ENCODE results near the gene RPL38. TPM values are rescaled to one million over a fixed set of nuclear protein-coding genes. Genes with fewer than 3 reads are reported as not detected.

Gene RPL38
- total RNA-seq, 3 donors from 2014 or later = 617 to 705 (median 692) TPM

- no peaks in the 10 kb centered on the region for H3K9me3 ChIP-seq
- intact Hi-C loops (cut with DNase I, micrococcal nuclease) = no loop called here
- no peak overlapping the region for H3K4me3 ChIP-seq
- ATAC-seq = no peak
- no peak for TF ChIP-seq CTCF (IDR thresholded peaks at IDR 0.05)
- no peak for DNase-seq
- no peaks in the 10 kb centered on the region for H3K36me3 ChIP-seq (ENCODE audit: low read depth)
- no peaks in the 10 kb centered on the region for H3K4me1 ChIP-seq (ENCODE audit: low read depth)
Observed at GRCh38 chr17:74164446-74165045, 38.9 kb upstream of the RPL38 start.

DNA sequence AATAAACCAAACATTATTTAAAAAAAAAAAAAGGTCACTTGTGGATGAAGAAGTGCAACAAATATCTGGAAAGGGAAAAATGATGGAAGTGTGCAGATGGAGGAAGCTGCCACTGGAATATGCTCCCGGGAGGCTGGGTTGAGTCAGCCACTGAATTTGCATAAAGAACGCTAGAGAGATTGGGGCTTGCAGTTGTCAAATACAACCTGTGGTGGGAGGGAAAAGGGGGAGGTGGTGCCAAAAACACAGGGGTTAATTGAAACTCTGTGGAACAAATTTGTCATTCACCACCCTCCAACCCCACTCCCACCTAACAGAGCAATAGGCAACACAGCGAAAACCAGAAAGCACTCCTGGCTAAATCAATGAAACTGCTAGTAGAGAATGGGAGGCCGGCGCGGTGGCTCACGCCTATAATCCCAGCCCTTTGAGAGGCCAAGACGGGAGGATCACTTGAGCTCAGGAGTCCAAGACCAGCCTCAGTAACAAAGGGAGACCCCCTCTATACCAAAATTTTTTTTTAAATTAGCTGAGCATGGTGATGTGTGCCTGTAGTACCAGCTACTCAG, 37.6 kb upstream of the RPL38 start:
- no peaks in the 10 kb centered on the region for H3K4me1 ChIP-seq (ENCODE audit: low read depth)
- no peaks in the 10 kb centered on the region for H3K36me3 ChIP-seq (ENCODE audit: low read depth)
- ATAC-seq = no peak
- TF ChIP-seq CTCF (IDR thresholded peaks at IDR 0.05) = no peak
- H3K4me3 ChIP-seq = no peak overlapping the region
- no peaks in the 10 kb centered on the region for H3K9me3 ChIP-seq
- no peak for DNase-seq
- intact Hi-C loops (cut with DNase I, micrococcal nuclease) = no loop called here

GRCh38 chr17:74170924-74171323, 32.6 kb upstream of the RPL38 start:
- no peaks in the 10 kb centered on the region for H3K36me3 ChIP-seq (ENCODE audit: low read depth)
- no peak for TF ChIP-seq CTCF (IDR thresholded peaks at IDR 0.05)
- H3K9me3 ChIP-seq = no peaks in the 10 kb centered on the region
- ATAC-seq = no peak
- H3K4me3 ChIP-seq = no peak overlapping the region
- DNase-seq = no peak
- intact Hi-C loops (cut with DNase I, micrococcal nuclease) = loop anchor here in 1 of 2 donors (10.0 kb wide), 1 partner anchor 736 kb away; no protein-coding TSS in a partner anchor
- H3K4me1 ChIP-seq (ENCODE audit: low read depth) = no peaks in the 10 kb centered on the region

GRCh38 chr17:74172700-74173099, 30.8 kb upstream of the RPL38 start:
- Histone ChIP-seq H3K36me3 (ENCODE audit: low read depth) (no peaks in the 10 kb centered on the region), H3K4me1 (ENCODE audit: low read depth) (no peaks in the 10 kb centered on the region), H3K4me3 (no peak overlapping the region), H3K9me3 (no peaks in the 10 kb centered on the region)
- ATAC-seq (peak; percentile 67), DNase-seq (no peak)
- intact Hi-C loops (cut with DNase I, micrococcal nuclease) = loop anchor here in 1 of 2 donors (10.0 kb wide), 1 partner anchor 738 kb away; no protein-coding TSS in a partner anchor
- no peak for TF ChIP-seq CTCF (IDR thresholded peaks at IDR 0.05)

DNA sequence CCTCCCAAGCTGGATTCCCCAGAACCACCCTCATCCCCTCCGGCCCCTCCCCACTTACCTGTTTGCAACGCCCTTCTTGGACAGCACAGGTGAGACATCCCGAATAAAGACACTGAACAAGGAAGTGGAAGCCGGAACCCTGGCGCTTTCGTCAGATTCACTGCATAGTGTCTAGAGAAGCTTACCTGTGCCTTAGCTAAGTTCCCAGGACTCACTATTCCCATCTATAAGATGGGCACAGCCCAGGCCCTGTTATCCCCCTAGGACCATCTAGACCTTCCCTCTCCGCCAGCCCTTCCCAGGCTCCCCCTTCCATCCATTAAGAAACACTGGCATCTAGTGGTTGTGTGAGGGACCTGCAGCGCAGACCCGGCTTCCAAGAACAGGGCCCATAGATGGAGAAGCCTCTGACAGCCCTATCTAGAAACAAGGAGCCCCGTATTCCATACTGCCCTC, 26.9 kb upstream of the RPL38 start:
- no peaks in the 10 kb centered on the region for H3K4me1 ChIP-seq (ENCODE audit: low read depth)
- no peak overlapping the region for H3K4me3 ChIP-seq
- DNase-seq = peak in 2 of 3 donors; percentile 78 to 79
- intact Hi-C loops (cut with DNase I, micrococcal nuclease) = loop anchor here (5.0 to 10.0 kb wide), 2 partner anchors 742 to 744 kb away; no protein-coding TSS in a partner anchor
- peak; percentile 58 for TF ChIP-seq CTCF (IDR thresholded peaks at IDR 0.05)
- no peaks in the 10 kb centered on the region for H3K9me3 ChIP-seq
- H3K36me3 ChIP-seq (ENCODE audit: low read depth) = no peaks in the 10 kb centered on the region
- ATAC-seq = peak; percentile 86
